Neutrophil (primary cell): ENCODE data around the gene MORC1.

ENCODE experiments used
- H3K27ac ChIP-seq: fragments of 200-600 bp; sonication (generic); 2 replicates; pipeline ENCODE4 v1.5.1; 2016; ENCODE audit warnings: mild to moderate bottlenecking, moderate library complexity
- H3K27me3 ChIP-seq: fragments of 200-600 bp; sonication (generic); 2 replicates; pipeline ENCODE4 v1.6.0; 2016; ENCODE audit warnings: mild to moderate bottlenecking
- H3K36me3 ChIP-seq: fragments of 200-600 bp; sonication (generic); 2 replicates; pipeline ENCODE4 v1.5.1; 2017
- H3K4me1 ChIP-seq, 2 experiments: fragments of 200-600 bp in 1 of 2; sonication (generic) in 1 of 2; 1 replicate in 1 of 2; 2 replicates in 1 of 2; pipeline versions ENCODE4 v1.5.1 to v1.6.1; 2013 to 2016; ENCODE audit warnings: low read depth in 1 of 2, low read length in 1 of 2, mild to moderate bottlenecking in 1 of 2, moderate library complexity in 1 of 2; ENCODE audit not compliant: control insufficient read depth in 1 of 2, insufficient read depth in 1 of 2
- H3K4me3 ChIP-seq, 2 experiments: fragments of 200-600 bp in 1 of 2; sonication (generic) in 1 of 2; 1 replicate in 1 of 2; 2 replicates in 1 of 2; pipeline ENCODE4 v1.5.1; 2013 to 2016; ENCODE audit warnings: low read depth in 1 of 2, low read length in 1 of 2, mild to moderate bottlenecking in 1 of 2, moderate library complexity in 1 of 2
- H3K9me3 ChIP-seq: fragments of 200-600 bp; sonication (generic); 2 replicates; pipeline ENCODE4 v1.5.1; 2016
- TF ChIP-seq, protein P1 (sequence below): fragments of 200-600 bp; sonication (generic); IDR thresholded peaks from 2 replicates; pipeline ENCODE4 v1.5.1; 2016; ENCODE audit warnings: antibody characterized with exemption

Gene MORC1

DNA sequence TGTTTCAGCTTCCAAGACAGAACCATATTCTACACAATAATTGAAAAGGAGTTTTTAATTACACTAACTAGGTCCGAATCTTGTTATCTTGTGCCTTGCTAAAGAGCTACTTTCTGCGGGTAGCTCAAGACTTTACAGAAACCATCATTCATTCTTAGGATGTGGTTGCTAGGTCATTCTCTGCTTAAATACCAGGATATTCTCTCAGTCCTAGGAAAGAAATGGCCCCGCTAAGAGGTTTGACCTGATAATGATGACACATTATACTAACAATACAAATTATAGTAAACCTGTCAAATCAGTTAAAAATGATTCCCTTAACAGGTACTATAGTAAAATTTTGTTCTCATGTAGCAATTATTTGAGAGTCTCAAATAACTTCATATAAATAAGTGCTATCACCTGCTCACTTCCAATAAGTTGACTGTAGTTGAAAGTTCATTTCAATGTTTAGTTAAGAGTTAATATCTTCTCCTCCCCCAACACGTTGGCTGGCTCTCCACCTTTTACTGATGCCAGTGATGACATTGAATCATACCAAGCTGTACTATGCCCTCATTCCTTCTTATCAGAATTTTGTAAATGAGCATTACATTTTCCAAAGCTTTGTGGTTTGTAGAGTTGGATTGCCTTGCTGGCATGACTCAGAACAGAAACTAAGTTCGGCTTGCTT, 15.0 kb upstream of the MORC1 start:
- Histone ChIP-seq H3K36me3 (no peaks in the 10 kb centered on the region), H3K9me3 (no peaks in the 10 kb centered on the region), H3K27me3 (no peaks in the 10 kb centered on the region), H3K4me3 (no peak overlapping the region), H3K27ac (no peak overlapping the region), H3K4me1 (no peaks in the 10 kb centered on the region)
- TF ChIP-seq, protein P1, sequence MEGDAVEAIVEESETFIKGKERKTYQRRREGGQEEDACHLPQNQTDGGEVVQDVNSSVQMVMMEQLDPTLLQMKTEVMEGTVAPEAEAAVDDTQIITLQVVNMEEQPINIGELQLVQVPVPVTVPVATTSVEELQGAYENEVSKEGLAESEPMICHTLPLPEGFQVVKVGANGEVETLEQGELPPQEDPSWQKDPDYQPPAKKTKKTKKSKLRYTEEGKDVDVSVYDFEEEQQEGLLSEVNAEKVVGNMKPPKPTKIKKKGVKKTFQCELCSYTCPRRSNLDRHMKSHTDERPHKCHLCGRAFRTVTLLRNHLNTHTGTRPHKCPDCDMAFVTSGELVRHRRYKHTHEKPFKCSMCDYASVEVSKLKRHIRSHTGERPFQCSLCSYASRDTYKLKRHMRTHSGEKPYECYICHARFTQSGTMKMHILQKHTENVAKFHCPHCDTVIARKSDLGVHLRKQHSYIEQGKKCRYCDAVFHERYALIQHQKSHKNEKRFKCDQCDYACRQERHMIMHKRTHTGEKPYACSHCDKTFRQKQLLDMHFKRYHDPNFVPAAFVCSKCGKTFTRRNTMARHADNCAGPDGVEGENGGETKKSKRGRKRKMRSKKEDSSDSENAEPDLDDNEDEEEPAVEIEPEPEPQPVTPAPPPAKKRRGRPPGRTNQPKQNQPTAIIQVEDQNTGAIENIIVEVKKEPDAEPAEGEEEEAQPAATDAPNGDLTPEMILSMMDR = no peak

DNA sequence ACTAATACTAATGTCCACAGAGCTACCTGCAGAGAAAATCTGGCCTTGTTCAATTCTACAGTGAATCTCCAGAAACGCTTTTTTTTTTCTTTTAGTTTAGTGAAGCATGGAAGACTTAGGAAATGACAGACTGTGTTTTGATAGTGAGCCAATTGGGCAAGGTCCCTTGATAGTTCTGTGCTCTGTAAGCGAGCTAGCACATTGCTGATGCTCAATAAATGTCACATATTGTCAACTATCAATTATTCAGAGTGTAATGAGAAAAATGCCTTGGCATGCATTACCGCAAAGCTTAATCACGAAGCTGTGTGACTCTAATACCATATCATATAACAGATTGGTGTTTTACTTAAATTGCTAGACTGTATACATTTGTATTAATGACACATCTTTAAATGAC, 13.3 kb upstream of the MORC1 start:
- Histone ChIP-seq H3K27me3 (no peaks in the 10 kb centered on the region), H3K4me3 (no peak overlapping the region), H3K36me3 (no peaks in the 10 kb centered on the region), H3K4me1 (no peaks in the 10 kb centered on the region), H3K27ac (no peak overlapping the region), H3K9me3 (no peaks in the 10 kb centered on the region)
- TF ChIP-seq, protein P1 = no peak

GRCh38 chr3:109127553-109127952, 9.6 kb upstream of the MORC1 start:
- TF ChIP-seq, protein P1 = no peak
- no peaks in the 10 kb centered on the region for H3K27me3 ChIP-seq
- no peaks in the 10 kb centered on the region for H3K36me3 ChIP-seq
- no peaks in the 10 kb centered on the region for H3K9me3 ChIP-seq
- no peak overlapping the region for H3K4me3 ChIP-seq
- H3K4me1 ChIP-seq = no peaks in the 10 kb centered on the region
- no peak overlapping the region for H3K27ac ChIP-seq

- Histone ChIP-seq H3K4me1 (no peaks in the 10 kb centered on the region), H3K36me3 (no peaks in the 10 kb centered on the region), H3K4me3 (no peak overlapping the region), H3K27ac (no peak overlapping the region), H3K9me3 (no peaks in the 10 kb centered on the region), H3K27me3 (no peaks in the 10 kb centered on the region)
- TF ChIP-seq, protein P1 = no peak
Observed at GRCh38 chr3:109125902-109126301, 8.0 kb upstream of the MORC1 start.

DNA sequence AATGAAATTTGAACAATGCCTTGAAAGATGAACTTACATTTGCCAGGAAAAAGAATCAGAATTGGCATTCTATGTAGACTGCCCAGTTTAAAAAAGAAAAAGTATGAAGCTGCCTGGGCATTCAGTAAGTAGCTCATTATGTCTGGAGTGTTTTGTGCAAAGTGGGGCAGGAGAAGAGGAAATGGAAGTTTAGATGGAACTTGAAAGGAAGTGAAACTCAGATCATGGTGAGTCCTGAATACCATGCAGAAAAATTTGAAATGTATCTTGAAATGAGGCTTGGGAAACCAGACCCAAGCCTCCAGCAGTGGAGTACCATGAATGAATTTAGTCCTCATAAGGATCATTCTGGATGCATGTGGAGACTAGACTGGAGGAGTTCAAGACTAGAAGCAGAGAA, 4.8 kb upstream of the MORC1 start:
- Histone ChIP-seq H3K4me1 (no peaks in the 10 kb centered on the region), H3K36me3 (no peaks in the 10 kb centered on the region)
- TF ChIP-seq, protein P1 = no peak

More for the DNA sequence above, 4.8 kb upstream of the MORC1 start:
- no peak overlapping the region for H3K4me3 ChIP-seq
- no peak overlapping the region for H3K27ac ChIP-seq
- H3K9me3 ChIP-seq = no peaks in the 10 kb centered on the region
- H3K27me3 ChIP-seq = no peaks in the 10 kb centered on the region
